Measurements from ENCODE around the gene PAFAH1B2. TPM values are rescaled to one million over a fixed set of nuclear protein-coding genes. Genes with fewer than 3 reads are reported as not detected.

The PAFAH1B2 gene
- total RNA-seq, 1 experiment from 2014 or later = 91.3 TPM

- H3K79me2 ChIP-seq (ENCODE audit: low read depth) = no peaks in the 10 kb centered on the region
- H3K9me2 ChIP-seq (ENCODE audit: insufficient read depth) = no peaks in the 10 kb centered on the region
- H3K9me3 ChIP-seq (ENCODE audit: insufficient read depth, low read depth) = no peaks in the 10 kb centered on the region
- no peak for DNase-seq
- TF ChIP-seq EZH2 (IDR thresholded peaks at IDR 0.05; ENCODE audit: low read depth) = no peak
- no peak for TF ChIP-seq CTCF (conservative IDR thresholded peaks at IDR 0.05)
- no peaks in the 10 kb centered on the region for H3K4me1 ChIP-seq (replicated peaks; ENCODE audit: insufficient read depth)
- no peaks in the 10 kb centered on the region for H3K27me3 ChIP-seq (ENCODE audit: insufficient read depth, low read depth)
- POLR2A ChIA-PET (ENCODE audit: unreplicated experiment) = no interaction called here
- CTCF ChIA-PET = interaction anchor here (0.7 kb wide), 1 partner anchor 42 kb away, joined by 3 read pairs; no protein-coding TSS in a partner anchor
- H4K20me1 ChIP-seq (ENCODE audit: insufficient read depth) = no peaks in the 10 kb centered on the region; the same call in 1 of the 2 replicates
- BruUV-seq (replicated peaks) = no TSS peak
- intact Hi-C loops (cut with micrococcal nuclease; ENCODE audit: unreplicated experiment) = no loop called here
- no peak overlapping the region for H3K4me2 ChIP-seq
- H3K36me3 ChIP-seq (ENCODE audit: low read depth) = no peaks in the 10 kb centered on the region
- no peak overlapping the region for H3K4me3 ChIP-seq
- H3K27ac ChIP-seq = no peak overlapping the region
- no peak overlapping the region for H2AFZ ChIP-seq
- no peaks in the 10 kb centered on the region for H3F3A ChIP-seq (ENCODE audit: insufficient read depth, low read depth)
Measured at GRCh38 chr11:117201658-117202305, 57.7 kb downstream of the PAFAH1B2 start.

GRCh38 chr11:117202386-117203068, 58.4 kb downstream of the PAFAH1B2 start:
- Histone ChIP-seq H3K4me1 (replicated peaks; ENCODE audit: insufficient read depth) (no peaks in the 10 kb centered on the region), H3K79me2 (ENCODE audit: low read depth) (no peaks in the 10 kb centered on the region), H3F3A (ENCODE audit: insufficient read depth, low read depth) (no peaks in the 10 kb centered on the region), H4K20me1 (ENCODE audit: insufficient read depth) (no peaks in the 10 kb centered on the region), H3K9me3 (ENCODE audit: insufficient read depth, low read depth) (no peaks in the 10 kb centered on the region), H3K9me2 (ENCODE audit: insufficient read depth) (no peaks in the 10 kb centered on the region), H2AFZ (no peak overlapping the region), H3K27me3 (ENCODE audit: insufficient read depth, low read depth) (no peaks in the 10 kb centered on the region), H3K4me3 (no peak overlapping the region), H3K27ac (no peak overlapping the region), H3K36me3 (ENCODE audit: low read depth) (no peaks in the 10 kb centered on the region), H3K4me2 (no peak overlapping the region)
- no TSS peak for BruUV-seq (replicated peaks)
- TF ChIP-seq EZH2 (IDR thresholded peaks at IDR 0.05; ENCODE audit: low read depth) = no peak
- TF ChIP-seq CTCF (conservative IDR thresholded peaks at IDR 0.05) = no peak
- DNase-seq = no peak
- CTCF ChIA-PET = interaction anchor here (0.7 kb wide), 1 partner anchor 42 kb away, joined by 3 read pairs; no protein-coding TSS in a partner anchor
- intact Hi-C loops (cut with micrococcal nuclease; ENCODE audit: unreplicated experiment) = no loop called here
- POLR2A ChIA-PET (ENCODE audit: unreplicated experiment) = no interaction called here

DNA sequence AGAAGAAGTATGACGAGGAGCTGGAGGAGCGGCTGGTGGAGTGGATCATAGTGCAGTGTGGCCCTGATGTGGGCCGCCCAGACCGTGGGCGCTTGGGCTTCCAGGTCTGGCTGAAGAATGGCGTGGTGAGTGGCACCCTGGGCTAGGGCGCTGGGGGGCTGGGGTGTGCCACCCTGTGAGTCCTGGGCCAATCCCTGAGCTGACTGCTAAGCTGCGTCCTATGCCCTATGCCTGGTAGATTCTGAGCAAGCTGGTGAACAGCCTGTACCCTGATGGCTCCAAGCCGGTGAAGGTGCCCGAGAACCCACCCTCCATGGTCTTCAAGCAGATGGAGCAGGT, 59.0 kb downstream of the PAFAH1B2 start:
- Histone ChIP-seq H3K9me3 (ENCODE audit: insufficient read depth, low read depth) (no peaks in the 10 kb centered on the region), H3K9me2 (ENCODE audit: insufficient read depth) (no peaks in the 10 kb centered on the region), H3K79me2 (ENCODE audit: low read depth) (no peaks in the 10 kb centered on the region), H3K4me2 (no peak overlapping the region), H3K36me3 (ENCODE audit: low read depth) (no peaks in the 10 kb centered on the region), H3K4me1 (replicated peaks; ENCODE audit: insufficient read depth) (no peaks in the 10 kb centered on the region), H3K27ac (no peak overlapping the region), H3K27me3 (ENCODE audit: insufficient read depth, low read depth) (no peaks in the 10 kb centered on the region), H2AFZ (no peak overlapping the region), H4K20me1 (ENCODE audit: insufficient read depth) (no peaks in the 10 kb centered on the region), H3K4me3 (no peak overlapping the region), H3F3A (ENCODE audit: insufficient read depth, low read depth) (no peaks in the 10 kb centered on the region)
- intact Hi-C loops (cut with micrococcal nuclease; ENCODE audit: unreplicated experiment) = no loop called here
- BruUV-seq (replicated peaks) = no TSS peak
- TF ChIP-seq EZH2 (IDR thresholded peaks at IDR 0.05; ENCODE audit: low read depth) = no peak
- TF ChIP-seq CTCF (conservative IDR thresholded peaks at IDR 0.05) = no peak
- CTCF ChIA-PET = no interaction called here
- POLR2A ChIA-PET (ENCODE audit: unreplicated experiment) = no interaction called here
- DNase-seq = no peak
